Measurements from ENCODE around the gene TMEM255B.

DNA sequence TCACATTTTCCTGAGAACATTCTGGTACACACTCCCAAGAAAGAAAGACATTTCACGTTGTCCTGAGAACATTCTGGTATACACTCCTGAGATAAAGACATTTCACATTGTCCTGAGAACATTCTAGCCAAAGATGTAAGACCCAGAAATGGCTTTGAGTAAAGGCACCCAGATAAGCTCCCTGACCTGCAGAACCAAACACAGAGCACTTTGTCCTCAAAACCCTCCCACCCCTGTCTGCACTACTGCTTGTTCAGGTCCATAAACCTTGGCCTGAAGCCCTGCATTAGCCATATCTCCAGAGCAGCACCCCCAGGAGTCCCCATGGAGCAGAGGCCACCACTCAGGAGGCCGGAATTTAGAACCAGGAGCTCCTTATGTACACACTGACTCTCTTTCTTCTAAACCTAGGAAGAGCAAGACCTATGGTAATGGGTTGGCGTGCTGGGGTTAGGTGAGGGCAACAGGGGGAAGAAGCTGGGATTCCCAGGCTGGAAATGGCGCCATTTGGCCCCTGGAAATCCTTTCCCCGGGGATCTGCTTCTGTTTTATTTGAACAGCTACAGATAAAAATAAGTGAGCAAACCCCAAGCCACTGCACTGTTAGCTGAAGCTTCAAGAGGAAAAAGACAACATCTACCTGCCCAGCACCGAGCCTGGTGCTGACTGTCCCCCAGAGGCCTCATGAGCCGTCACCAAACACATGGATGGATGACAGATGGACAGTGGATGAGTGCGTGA lies 91.1 kb downstream of the TMEM255B start:
- TF ChIP-seq CTCF (IDR thresholded peaks at IDR 0.05) (no peak), POLR2A (IDR thresholded peaks at IDR 0.05) (no peak)
